Measurements from ENCODE around the gene LMAN1L.

DNA sequence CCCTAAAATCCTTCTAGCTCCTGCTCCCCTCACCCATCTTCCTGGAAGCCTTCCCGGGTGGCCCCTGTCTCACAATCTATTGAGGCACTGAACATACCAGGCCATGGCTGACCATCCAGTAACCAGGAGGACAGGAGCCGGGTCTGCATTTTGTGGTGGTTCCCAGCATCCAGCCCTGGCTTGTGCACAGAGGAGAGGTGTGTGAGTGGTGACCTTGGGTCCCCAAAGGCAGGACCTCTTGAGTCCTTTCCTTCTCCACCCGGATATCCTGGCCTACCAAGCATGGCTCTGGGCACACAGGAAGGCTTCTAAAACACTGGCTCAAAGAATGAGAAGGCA, 22.9 kb upstream of the LMAN1L start:
- TF ChIP-seq CTCF (IDR thresholded peaks at IDR 0.05) (no peak), POLR2A (IDR thresholded peaks at IDR 0.05; ENCODE audit: low read depth) (no peak), EP300 (IDR thresholded peaks at IDR 0.05) (no peak), POLR2AphosphoS5 (IDR thresholded peaks at IDR 0.05) (no peak)
